ENCODE data around the gene TTC21B. TPM values are rescaled to one million over a fixed set of nuclear protein-coding genes. Genes with fewer than 3 reads are reported as not detected.

TTC21B gene
- total and polyA plus RNA-seq, 2 of the 8 experiments (the other 6 are each of a cell fraction or from before 2014, with no cell fraction given): 6.9 to 20.8 TPM

GRCh38 chr2:165893556-165893955, 60.0 kb downstream of the TTC21B start:
- Histone ChIP-seq H3K27me3 (replicated peaks in 1 of 4; ENCODE audit: control insufficient read depth in 3 of 4, extremely low read depth in 1 of 4, insufficient read depth in 3 of 4, low read length in 3 of 4) (no peaks in the 10 kb centered on the region), H3K4me1 (replicated peaks in 1 of 4; ENCODE audit: control insufficient read depth in 3 of 4, insufficient read depth in 4 of 4, low read length in 3 of 4) (no peaks in the 10 kb centered on the region), H3K23ac (ENCODE audit: insufficient read length) (no peak overlapping the region), H4K20me1 (replicated peaks in 1 of 2; ENCODE audit: control insufficient read depth in 1 of 2, insufficient read depth in 2 of 2, low read length in 2 of 2) (no peaks in the 10 kb centered on the region), H3K56ac (replicated peaks; ENCODE audit: insufficient read length, low read depth, low read length) (no peak overlapping the region), H2AFZ (ENCODE audit: low read length) (no peak overlapping the region), H3K79me2 (ENCODE audit: control insufficient read depth in 1 of 2, insufficient read depth in 2 of 2, low read length in 2 of 2) (no peaks in the 10 kb centered on the region), H4K8ac (ENCODE audit: extremely low read depth, insufficient read depth, low read length) (no peak overlapping the region), H3K9ac (replicated peaks in 1 of 4; ENCODE audit: extremely low read depth in 1 of 4, low read depth in 3 of 4, low read length in 3 of 4) (no peak overlapping the region), H3K4me3 (ENCODE audit: extremely low read depth in 1 of 4, insufficient read depth in 2 of 4, low read depth in 3 of 4, low read length in 4 of 4) (no peak overlapping the region), H2BK120ac (replicated peaks; ENCODE audit: low read depth, low read length) (no peak overlapping the region), H2AK5ac (ENCODE audit: low read depth, low read length) (no peak overlapping the region), H2BK12ac (ENCODE audit: low read depth, low read length) (no peak overlapping the region), H3K14ac (ENCODE audit: insufficient read length) (no peak overlapping the region), H3K79me1 (ENCODE audit: low read depth, low read length) (no peaks in the 10 kb centered on the region), H3K9me3 (ENCODE audit: insufficient read depth in 2 of 2, low read depth in 1 of 2, low read length in 1 of 2) (no peaks in the 10 kb centered on the region), H3K23me2 (ENCODE audit: low read depth, low read length) (no peaks in the 10 kb centered on the region), H2BK20ac (ENCODE audit: low read length) (no peak overlapping the region), H3K4ac (replicated peaks; ENCODE audit: insufficient read length, low read depth, low read length) (no peak overlapping the region), H2BK5ac (ENCODE audit: low read depth, low read length) (no peak overlapping the region), H3K27ac (ENCODE audit: low read depth, low read length) (no peak overlapping the region), H3K18ac (ENCODE audit: extremely low read depth, low read length) (no peak overlapping the region), H3K36me3 (ENCODE audit: control insufficient read depth in 2 of 4, insufficient read depth in 4 of 4, low read length in 3 of 4) (peaks cover 0 to 52% (median 11%) of the 10 kb centered on the region in 4 experiments; a peak in 3 of 8 replicates), H4K5ac (ENCODE audit: insufficient read length, low read depth, low read length) (no peak overlapping the region), H4K91ac (replicated peaks; ENCODE audit: insufficient read length, low read length) (no peak overlapping the region), H2BK15ac (ENCODE audit: low read length) (no peak overlapping the region), H3K4me2 (ENCODE audit: insufficient read depth in 1 of 2, low read depth in 2 of 2, low read length in 2 of 2) (no peak overlapping the region)
- CTCF ChIA-PET (ENCODE audit: partially characterized antibody): interaction anchor here (0.5 to 1.3 kb wide), 3 partner anchors 19 to 606 kb away, joined by 3 to 5 read pairs (median 5); no protein-coding TSS in a partner anchor
- WGBS, 2 experiments (ENCODE audit: extremely low coverage in 1 of 2, insufficient coverage in 1 of 2, insufficient read length in 1 of 2, insufficient replicate concordance in 2 of 2, low coverage in 1 of 2, low lambda C conversion rate in 2 of 2, missing lambda C conversion rate in 1 of 2): 93 to 100% methylated on average over 1 to 4 of the region's 4 CpGs
- DNase-seq (ENCODE audit: low read depth in 1 of 2, low spot score in 2 of 2): no peak
- POLR2A ChIA-PET (ENCODE audit: partially characterized antibody): no interaction called here
- FAIRE-seq: no peak
- TF ChIP-seq EZH2 (IDR thresholded peaks at IDR 0.05; ENCODE audit: low read depth, low read length, severe bottlenecking) (no peak), SP1 (IDR thresholded peaks at IDR 0.05; ENCODE audit: low read depth, low read length) (no peak), SIRT6 (IDR thresholded peaks at IDR 0.05; ENCODE audit: low read length) (no peak), CTCF (IDR thresholded peaks at IDR 0.05; ENCODE audit: control extremely low read depth in 1 of 3, insufficient read depth in 1 of 3, low read depth in 1 of 3, low read length in 3 of 3) (no peak), MAFK (IDR thresholded peaks at IDR 0.05; ENCODE audit: low read depth, low read length) (no peak), ZNF274 (IDR thresholded peaks at IDR 0.05; ENCODE audit: borderline replicate concordance, extremely low read depth, low read length) (no peak), KDM4A (IDR thresholded peaks at IDR 0.05; ENCODE audit: low read depth, low read length, severe bottlenecking) (no peak)
